Measurements from ENCODE around the gene DUS2. TPM values are rescaled to one million over a fixed set of nuclear protein-coding genes. Genes with fewer than 3 reads are reported as not detected.

DUS2 gene
- total and polyA plus RNA-seq, 2 of the 8 experiments (the other 6 are each of a cell fraction or from before 2014, with no cell fraction given): 17.2 to 27.0 TPM

DNA sequence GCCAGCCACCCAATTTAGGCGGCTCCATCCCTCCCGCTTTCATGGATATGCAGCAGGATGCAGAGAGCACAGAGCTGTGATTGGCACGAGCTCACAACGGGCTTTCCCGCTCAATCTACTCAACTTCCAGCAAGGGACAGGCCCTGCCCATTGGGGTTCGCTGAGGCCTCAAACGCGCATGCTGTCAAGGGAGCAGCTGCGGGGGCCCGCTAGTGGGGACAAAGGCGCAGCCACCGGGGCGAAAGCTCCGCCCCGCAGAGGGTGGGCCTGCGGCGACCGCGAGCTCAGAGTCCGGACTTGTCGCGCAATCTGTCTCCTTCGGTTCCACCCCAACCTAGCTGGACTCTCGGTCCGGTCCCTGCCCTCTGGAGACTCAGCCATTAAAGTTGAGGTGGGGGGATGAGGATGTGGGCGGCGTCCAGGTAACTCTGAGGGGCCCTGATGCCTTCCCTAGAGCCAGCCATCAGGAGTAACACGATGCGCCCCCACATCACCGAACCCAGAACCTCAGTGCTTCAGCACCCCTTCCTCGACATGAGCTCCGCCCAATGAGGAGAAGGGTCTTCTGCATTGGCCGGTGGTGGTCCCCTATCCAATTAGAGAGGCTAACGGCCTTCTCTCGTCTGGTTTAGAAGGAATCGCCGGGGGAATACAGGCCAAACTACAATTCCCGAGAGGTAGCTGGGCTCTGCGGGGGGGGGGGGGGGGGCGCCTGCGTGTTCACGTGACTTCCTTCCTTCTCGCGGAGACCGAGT, 61.6 kb downstream of the DUS2 start:
- Histone ChIP-seq H3K23ac (ENCODE audit: insufficient read length) (no peak overlapping the region), H2BK15ac (ENCODE audit: low read length) (no peak overlapping the region), H2AFZ (ENCODE audit: low read length) (peak overlapping the region; percentile 87)
- TF ChIP-seq BACH1 (IDR thresholded peaks at IDR 0.05; ENCODE audit: low read length) (no peak), HDAC6 (IDR thresholded peaks at IDR 0.05; ENCODE audit: low read depth, low read length) (no peak), ASH2L (IDR thresholded peaks at IDR 0.05; ENCODE audit: low read length) (peak; percentile 69), HDAC2 (IDR thresholded peaks at IDR 0.05; ENCODE audit: borderline replicate concordance in 1 of 2, low read depth in 2 of 2, low read length in 2 of 2) (peak in 1 of 2 experiments; percentile 78; a peak in 1 of 4 replicates), CHD2 (IDR thresholded peaks at IDR 0.05; ENCODE audit: low read length) (no peak; the same call in 1 of the 2 replicates), TAF1 (IDR thresholded peaks at IDR 0.05; ENCODE audit: low read depth, low read length) (peak; percentile 67)

More for the DNA sequence above, 61.6 kb downstream of the DUS2 start:
- Histone ChIP-seq H3K14ac (ENCODE audit: insufficient read length) (no peak overlapping the region), H3K4me1 (replicated peaks in 1 of 4; ENCODE audit: control insufficient read depth in 3 of 4, insufficient read depth in 4 of 4, low read length in 3 of 4) (peaks cover 0 to 11% (median 6%) of the 10 kb centered on the region in 4 experiments; a peak in 6 of 7 replicates), H2AK5ac (ENCODE audit: low read depth, low read length) (no peak overlapping the region; the same call in 1 of the 2 replicates), H3K56ac (replicated peaks; ENCODE audit: insufficient read length, low read depth, low read length) (peak overlapping the region; percentile 83), H3K23me2 (ENCODE audit: low read depth, low read length) (peaks cover 10% of the 10 kb centered on the region), H3K18ac (ENCODE audit: extremely low read depth, low read length) (peak overlapping the region; percentile 97), H2BK12ac (ENCODE audit: low read depth, low read length) (peak overlapping the region; percentile 91; the same call in 1 of the 2 replicates), H3K9ac (replicated peaks in 1 of 4; ENCODE audit: extremely low read depth in 1 of 4, low read depth in 3 of 4, low read length in 3 of 4) (peak overlapping the region; percentile 56 to 91 (median 81)), H3K4ac (replicated peaks; ENCODE audit: insufficient read length, low read depth, low read length) (no peak overlapping the region), H3K4me2 (ENCODE audit: insufficient read depth in 1 of 2, low read depth in 2 of 2, low read length in 2 of 2) (peak overlapping the region; percentile 85 to 87), H3K27me3 (replicated peaks in 1 of 4; ENCODE audit: control insufficient read depth in 3 of 4, extremely low read depth in 1 of 4, insufficient read depth in 3 of 4, low read length in 3 of 4) (no peaks in the 10 kb centered on the region), H3K79me1 (ENCODE audit: low read depth, low read length) (peaks cover 4% of the 10 kb centered on the region; the same call in 1 of the 2 replicates), H3K79me2 (ENCODE audit: control insufficient read depth in 1 of 2, insufficient read depth in 2 of 2, low read length in 2 of 2) (peaks cover 4 to 39% of the 10 kb centered on the region in 2 experiments; a peak in 3 of 4 replicates), H4K20me1 (replicated peaks in 1 of 2; ENCODE audit: control insufficient read depth in 1 of 2, insufficient read depth in 2 of 2, low read length in 2 of 2) (peaks cover 2 to 4% of the 10 kb centered on the region in 2 experiments), H3K9me3 (ENCODE audit: insufficient read depth in 2 of 2, low read depth in 1 of 2, low read length in 1 of 2) (no peaks in the 10 kb centered on the region), H2BK5ac (ENCODE audit: low read depth, low read length) (peak overlapping the region; percentile 94; the same call in 1 of the 2 replicates), H4K91ac (replicated peaks; ENCODE audit: insufficient read length, low read length) (peak overlapping the region; percentile 70), H3K36me3 (ENCODE audit: control insufficient read depth in 2 of 4, insufficient read depth in 4 of 4, low read length in 3 of 4) (no peaks in the 10 kb centered on the region), H3K27ac (ENCODE audit: low read depth, low read length) (peak overlapping the region; percentile 89), H2BK120ac (replicated peaks; ENCODE audit: low read depth, low read length) (peak overlapping the region; percentile 59), H2BK20ac (ENCODE audit: low read length) (no peak overlapping the region), H4K8ac (ENCODE audit: extremely low read depth, insufficient read depth, low read length) (peak overlapping the region; percentile 93), H3K4me3 (ENCODE audit: extremely low read depth in 1 of 4, insufficient read depth in 2 of 4, low read depth in 3 of 4, low read length in 4 of 4) (peak overlapping the region; percentile 57 to 91 (median 83)), H4K5ac (ENCODE audit: insufficient read length, low read depth, low read length) (peak overlapping the region; percentile 97)
- FAIRE-seq (no peak), DNase-seq (ENCODE audit: low read depth in 1 of 2, low spot score in 2 of 2) (peak; percentile 77 to 89)
- 1% methylated on average over 37 of the region's 45 CpGs; no CpG with 5 or more reads in 1 of the 2 experiments for WGBS, 2 experiments (ENCODE audit: extremely low coverage in 1 of 2, insufficient coverage in 1 of 2, insufficient read length in 1 of 2, insufficient replicate concordance in 2 of 2, low coverage in 1 of 2, low lambda C conversion rate in 2 of 2, missing lambda C conversion rate in 1 of 2)
- POLR2A ChIA-PET (ENCODE audit: partially characterized antibody): interaction anchor here (0.8 to 3.6 kb wide), 22 partner anchors 9 to 278 kb away, joined by 3 to 61 read pairs (median 5); partner anchors contain the start of genes DDX28, DUS2, ESRP2 and LCAT
- CTCF ChIA-PET (ENCODE audit: partially characterized antibody): interaction anchor here (0.5 to 4.1 kb wide), 22 partner anchors 9 to 570 kb away, joined by 3 to 32 read pairs (median 4); no protein-coding TSS in a partner anchor

All from H1 (cell line).